NCI-H1694 treated with DMSO at 0.1 percent for 48 hours (cell line): ENCODE results near the gene VAV2.
"Not testable (repeated sequence)": the region's sequence is repeated elsewhere in the genome, so short reads cannot be mapped to it uniquely, and the experiment has no call there.

Source experiments
- DNase-seq: peaks from one replicate; lab custom pipeline; 2025; lab: John Stamatoyannopoulos, UW

Gene VAV2

GRCh38 chr9:133917375-133917774, 74.7 kb downstream of the VAV2 start:
- DNase-seq, result no peak

GRCh38 chr9:133916159-133916541, 76.0 kb downstream of the VAV2 start:
- no peak for DNase-seq

GRCh38 chr9:133915534-133916158, 76.5 kb downstream of the VAV2 start:
- DNase-seq, result no peak

DNA sequence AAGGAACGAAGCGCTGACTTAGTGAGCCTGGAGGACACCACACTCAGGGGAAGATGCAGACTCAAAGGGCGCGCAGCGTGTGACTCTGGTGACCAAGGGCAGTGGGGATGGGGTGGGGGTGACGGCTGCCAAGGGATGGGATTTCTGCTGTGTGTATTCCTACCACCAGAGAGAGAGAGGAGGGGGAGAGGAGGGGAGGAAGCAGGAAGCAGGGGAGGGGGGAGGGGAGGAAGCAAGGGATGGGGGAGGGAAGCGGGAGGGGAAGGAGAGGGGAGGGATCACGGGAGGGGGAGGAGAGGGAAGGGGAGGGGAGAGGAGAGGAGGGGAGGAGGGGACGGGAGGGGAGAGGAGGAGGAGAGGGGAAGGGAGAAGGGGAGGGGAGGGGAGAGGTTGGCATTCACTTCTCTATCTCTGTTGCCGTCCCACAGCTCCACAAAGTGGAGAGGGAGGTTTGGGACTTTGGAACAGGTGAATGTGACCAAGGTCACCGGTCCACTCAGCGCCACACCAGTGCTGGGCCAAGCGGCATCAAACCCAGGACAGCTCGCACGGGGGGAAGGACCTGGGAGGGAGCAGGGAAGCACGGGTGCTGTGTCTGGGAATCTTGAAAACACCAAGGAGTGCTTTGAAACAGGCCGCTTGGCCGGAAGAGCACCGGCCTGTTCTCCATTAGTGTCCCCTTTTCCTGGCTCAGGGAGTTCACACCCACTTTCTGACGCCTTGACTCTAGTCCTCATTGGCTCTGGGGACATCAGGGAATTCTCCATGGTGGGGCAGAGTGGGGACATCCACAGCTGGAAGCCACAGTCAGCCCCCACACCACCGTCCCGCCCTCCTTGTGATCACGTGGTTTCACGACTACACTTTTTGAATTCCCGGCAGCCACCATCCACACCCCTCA, 77.4 kb downstream of the VAV2 start:
- no peak for DNase-seq

DNA sequence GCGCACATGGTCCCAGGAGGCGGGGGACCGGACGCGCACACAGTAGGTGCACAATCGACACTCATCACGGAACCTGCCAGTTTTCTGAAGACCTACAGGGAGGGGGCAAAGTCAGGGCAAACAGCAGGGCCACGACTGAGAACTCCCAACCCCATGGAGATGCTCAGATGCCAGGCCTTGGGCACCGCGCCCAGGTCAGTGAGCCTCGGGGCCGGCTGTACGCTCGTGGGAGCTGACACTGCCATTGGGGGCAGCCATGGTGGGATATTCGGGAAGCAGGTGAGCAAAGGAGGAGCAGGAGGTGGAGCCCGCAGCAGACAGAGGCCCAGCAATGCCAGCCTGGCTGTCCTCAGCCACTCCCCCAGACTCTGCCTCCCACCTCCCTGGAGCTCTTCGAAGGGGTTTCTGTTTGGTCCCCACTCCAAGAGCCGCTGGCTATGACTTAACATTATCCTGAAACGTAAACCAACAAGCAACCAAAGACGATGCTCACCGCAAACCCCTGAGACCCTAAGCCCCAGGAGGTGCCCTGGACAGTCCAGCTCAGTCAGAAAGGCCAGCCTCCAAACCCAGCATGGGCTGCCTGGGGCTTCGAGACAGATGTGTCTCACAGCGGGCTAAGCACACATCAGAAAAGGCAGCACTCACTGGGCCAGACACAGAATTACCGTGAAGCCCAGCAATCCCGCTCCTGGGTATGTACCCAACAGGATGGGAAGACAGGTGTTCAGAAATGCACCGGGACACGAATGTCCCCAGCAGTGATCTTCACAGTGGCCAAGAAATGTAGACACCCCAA, 78.4 kb downstream of the VAV2 start:
- DNase-seq, result no peak

DNA sequence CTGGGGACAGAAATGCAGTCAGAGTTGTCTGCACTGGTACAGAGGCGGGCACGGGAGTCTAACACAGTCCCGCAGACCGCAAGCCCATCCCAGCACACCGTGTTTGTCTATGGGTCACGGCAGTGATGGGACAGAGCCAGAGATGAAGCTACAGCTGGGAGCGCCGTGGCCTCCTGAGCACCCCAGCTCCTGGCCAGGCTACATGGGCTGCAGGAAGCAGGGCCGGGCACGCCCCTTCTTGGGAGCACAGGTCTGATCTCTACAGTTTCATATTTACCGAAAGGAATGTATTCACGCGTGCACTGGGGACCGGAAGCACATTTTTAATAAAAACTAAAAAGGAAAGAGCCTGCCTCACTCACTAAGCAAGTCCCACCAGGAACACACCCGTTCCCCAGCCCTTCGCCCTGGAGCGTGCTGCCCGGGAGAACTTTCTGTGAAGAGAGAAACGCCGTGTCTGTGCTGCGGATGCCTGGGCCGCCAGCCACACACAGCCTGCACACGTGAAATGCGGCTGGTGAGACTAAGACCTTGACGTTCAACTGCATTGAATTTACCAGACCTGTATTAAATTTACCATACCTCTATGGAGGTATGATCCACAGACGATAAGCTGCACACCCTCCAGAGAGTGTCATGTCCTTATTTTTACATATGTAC, 81.1 kb downstream of the VAV2 start:
- no peak for DNase-seq

DNA sequence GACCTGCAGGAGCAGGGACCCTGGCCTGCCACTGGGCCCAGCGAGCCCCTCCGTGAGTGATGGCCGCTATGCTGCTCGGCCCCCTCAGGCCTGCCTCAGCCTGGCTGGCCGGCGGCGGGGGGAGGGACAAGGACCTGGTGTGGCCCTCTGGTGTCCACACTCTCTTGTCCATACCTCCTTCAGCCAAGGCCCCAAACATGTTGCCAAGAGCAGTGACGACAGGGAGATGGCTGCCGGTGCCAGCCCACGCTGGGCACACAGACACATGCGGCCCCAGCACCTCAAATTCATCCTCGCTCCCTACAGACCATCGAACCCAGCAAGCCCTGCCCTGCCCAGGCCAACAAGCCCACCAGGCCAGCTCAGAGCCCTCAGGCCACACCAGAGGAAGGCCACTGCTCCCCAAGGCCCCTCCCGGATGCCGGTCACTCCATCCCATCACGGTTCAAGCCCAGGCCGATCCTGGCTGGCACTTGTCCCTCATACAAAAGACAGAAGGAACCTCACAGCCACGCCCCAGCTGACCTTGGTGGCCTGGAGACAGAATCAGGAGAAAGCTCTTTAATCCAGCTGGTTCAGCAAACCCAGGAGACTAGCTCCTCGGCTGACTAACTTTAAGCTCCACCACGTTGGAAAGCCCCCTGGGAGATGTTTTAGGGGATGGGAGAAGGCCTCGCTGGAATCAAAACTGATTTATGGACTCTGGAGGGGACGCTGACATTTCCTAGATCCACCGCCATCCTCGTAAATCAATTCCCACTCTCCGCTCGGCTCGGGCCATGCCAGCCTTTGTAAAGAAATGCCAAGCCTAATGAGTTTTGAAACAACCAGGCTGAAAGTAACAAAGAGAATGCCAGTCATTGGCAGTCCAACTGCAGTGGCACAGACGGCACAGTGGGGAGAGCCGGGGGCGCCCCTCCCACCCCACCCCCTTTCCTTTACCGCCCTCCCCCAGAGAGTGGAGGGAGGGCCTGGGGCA, 84.9 kb downstream of the VAV2 start:
- DNase-seq, result no peak

GRCh38 chr9:133906218-133906617, 85.9 kb downstream of the VAV2 start:
- no peak for DNase-seq

DNA sequence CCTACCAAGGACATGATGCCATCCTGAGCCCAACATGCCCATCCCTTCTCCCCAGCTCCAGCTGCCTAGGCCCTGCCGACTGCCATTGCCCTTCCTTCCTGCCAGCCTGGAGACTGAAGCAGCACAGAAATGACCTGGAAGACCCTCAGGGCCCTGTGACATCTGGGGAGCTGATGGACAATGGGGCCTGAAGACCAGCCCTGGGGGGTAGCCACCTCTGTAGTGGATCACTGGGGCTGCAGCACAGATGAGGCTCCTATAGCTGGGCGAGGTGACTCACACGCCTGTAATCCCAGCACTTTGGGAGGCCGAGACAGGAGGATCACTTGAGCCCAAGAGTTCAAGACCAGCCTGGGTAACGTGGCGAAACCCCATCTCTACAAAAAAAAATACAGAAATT, 86.6 kb downstream of the VAV2 start:
- DNase-seq, result no peak

- no peak for DNase-seq
These were observed 87.6 kb downstream of the VAV2 start for GRCh38 chr9:133904346-133905090.

GRCh38 chr9:133901184-133901835, 90.8 kb downstream of the VAV2 start:
- DNase-seq, result no peak

GRCh38 chr9:133897675-133898074, 94.4 kb downstream of the VAV2 start:
- DNase-seq, result no peak

DNA sequence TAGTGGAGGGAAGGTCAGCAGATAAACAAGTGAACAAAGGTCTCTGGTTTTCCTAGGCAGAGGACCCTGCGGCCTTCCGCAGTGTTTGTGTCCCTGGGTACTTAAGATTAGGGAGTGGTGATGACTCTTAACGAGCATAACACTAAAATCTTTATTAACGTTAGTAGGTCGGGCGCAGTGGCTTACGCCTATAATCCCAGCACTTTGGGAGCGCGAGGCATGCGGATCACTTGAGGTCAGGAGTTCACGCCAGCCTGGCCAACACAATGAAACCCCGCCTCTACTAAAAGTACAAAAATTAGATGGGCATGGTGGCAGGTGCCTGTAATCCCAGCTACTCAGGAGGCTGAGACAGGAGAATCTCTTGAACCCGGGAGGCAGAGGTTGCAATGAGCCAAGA, 96.1 kb downstream of the VAV2 start:
- not testable (repeated sequence) for DNase-seq

DNA sequence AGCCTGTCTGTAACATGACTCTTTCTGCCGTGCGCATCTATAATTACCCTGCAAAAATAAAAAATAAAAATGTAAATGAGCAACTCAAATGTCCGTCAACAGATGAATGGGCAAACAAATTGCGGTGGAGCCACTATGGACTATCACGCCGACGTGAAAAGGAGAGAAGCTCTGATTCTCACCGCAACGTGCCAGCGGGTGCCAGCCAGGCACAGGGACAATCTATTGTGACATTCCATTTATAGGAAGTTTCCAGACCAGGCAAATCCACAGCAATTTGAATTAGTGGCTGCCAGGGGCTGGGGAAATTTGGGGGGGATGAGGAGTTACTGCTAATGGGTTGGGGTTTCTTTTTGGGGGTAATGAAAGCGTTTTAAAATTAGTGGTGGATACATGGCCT, 96.8 kb downstream of the VAV2 start:
- no peak for DNase-seq

DNA sequence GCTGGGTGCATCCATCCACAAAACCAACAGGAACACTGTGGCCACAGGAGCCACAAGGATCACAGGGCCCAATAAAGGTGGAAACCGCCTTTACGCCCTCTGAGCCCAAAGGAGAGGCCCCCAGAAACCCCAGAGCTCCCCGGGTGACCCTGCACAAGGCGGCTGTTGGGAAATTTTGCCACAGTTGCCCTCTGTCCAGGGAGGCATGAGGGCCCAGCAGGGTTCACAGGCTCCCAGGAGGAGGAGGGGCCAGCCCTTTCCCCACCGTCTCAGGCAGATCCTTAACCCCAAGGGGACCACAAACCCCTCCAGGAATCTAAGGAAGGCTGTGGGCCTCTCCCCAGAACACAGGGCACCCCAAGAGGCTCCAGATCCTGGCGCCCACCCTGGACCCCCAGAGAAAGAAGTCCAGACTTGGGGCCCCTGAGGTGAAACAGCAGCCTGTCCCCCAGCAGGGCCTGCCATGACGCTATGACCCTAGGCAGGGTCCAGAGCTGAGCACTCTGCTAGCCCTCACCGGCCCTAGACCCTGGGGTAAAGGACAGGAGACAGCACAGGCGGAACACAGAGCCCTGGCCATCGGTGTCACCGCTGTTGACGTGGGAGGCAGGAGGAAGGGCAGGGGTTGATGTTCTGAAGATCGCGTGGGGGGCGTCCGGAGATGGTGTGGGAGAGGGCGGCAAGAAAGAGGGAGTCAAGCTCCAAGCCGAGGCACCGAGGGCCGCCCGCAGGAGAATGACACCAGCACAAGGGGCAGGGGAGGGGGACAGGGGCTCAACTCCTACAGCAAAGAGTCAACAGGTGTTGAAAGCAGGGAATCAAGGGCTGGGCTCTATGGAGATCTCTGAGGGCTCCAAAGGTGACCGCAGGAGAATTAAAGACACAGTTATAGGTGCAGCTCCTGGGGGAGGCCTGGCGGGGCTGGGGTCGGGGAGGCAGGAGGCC, 97.5 kb downstream of the VAV2 start:
- no peak for DNase-seq

DNA sequence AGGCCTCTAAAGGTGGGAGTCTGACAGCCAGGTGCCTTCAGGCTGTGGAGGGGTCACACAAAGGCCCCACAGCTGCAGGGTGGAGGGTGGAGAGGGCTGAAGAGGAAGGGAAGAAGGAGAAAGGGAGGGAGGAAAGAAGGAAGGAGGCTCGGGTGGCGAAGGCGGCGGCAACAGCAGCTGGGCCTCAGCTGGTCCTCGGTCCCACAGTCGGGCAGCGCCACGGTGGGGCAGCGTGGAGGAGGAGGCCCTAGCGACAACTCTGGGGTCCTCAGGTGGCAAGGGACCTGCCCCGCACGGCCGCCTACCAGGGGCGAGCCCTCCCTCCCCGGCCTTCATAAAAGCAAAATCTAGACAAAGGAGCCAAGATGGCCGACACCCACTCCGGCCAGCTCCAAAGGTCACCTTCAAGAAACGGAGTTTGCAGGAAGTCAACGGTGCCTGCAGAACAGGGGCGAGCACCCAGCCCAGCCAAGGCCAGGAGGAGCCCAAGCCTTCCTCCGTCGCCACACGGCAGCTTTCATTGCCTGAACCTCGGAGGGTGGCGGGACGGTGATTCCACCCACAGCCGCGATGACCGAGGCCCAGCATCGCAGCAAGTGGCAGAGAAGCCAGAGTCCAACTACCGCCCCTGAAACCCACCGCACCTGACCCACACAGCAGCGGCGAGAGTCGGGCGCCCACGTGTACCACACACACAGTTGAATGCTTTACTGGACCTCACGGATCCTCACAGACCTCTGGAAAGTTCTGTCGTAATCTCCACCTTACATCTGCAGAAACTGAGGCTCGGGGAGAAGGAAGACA, 98.7 kb downstream of the VAV2 start:
- DNase-seq, result no peak

DNA sequence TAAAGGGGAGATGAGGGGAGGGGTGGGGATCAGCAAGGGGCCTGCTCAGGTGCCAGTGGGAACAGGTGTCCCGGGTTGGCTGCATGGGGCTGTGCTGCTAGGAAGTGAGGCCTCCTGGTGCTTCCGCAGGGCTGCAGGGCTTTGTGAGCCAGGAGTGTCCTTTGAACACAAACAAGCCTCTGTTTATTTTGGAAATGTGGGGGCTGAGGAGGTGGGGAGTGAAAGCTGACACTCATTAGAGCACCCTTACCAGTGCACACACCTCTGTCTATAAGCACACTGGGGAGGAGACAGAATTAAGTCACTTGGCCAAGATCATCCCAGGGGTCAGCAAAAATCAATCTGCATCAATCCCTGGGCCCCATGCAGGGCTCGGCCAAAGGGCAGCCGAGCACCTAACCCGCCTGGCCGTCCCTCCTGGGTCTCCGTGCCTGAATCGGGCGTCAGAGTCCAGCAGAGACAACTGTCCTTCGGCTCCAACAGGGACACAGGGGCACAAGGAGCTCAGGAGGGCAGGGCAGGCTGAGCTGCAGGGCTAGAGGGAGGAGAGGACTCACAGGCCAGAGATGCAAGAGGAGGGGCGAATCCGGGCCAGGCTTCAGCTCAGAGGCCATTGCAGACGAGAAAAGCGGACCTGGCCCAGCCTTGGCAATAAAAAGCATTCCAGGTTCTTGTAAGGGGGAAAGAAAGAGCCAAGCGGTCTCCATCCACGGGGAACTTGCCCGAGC, 99.8 kb downstream of the VAV2 start:
- DNase-seq, result no peak
